Endothelial cell of hepatic sinusoid (primary cell): ENCODE measurements around the gene AIP.
"Not testable (repeated sequence)": the region's sequence is repeated elsewhere in the genome, so short reads cannot be mapped to it uniquely, and the experiment has no call there.

Source experiments
- in situ Hi-C: cut with HindIII; loops from 2 replicates; pipeline ENCODE4 v1.10.0; 2017; ENCODE audit warnings: low sequenced_read_pairs

The AIP gene

GRCh38 chr11:67468456-67468758, 14.4 kb upstream of the AIP start:
- in situ Hi-C loops = no loop called here

GRCh38 chr11:67468759-67469507, 13.9 kb upstream of the AIP start, which contains the start of gene TMEM134:
Gene TMEM134 (minus strand): TSS chr11:67469251. CDS start chr11:67469192, 59 bp downstream.
- in situ Hi-C loops = no loop called here

GRCh38 chr11:67469508-67469811, 13.4 kb upstream of the AIP start:
- in situ Hi-C loops = no loop called here

GRCh38 chr11:67470337-67471002, 12.4 kb upstream of the AIP start:
- in situ Hi-C loops = no loop called here

GRCh38 chr11:67472882-67473281, 9.9 kb upstream of the AIP start:
- in situ Hi-C loops = no loop called here

- in situ Hi-C loops = not testable (repeated sequence)
Measured at GRCh38 chr11:67476692-67477091, 6.1 kb upstream of the AIP start.

GRCh38 chr11:67477344-67478050, 5.3 kb upstream of the AIP start:
- in situ Hi-C loops = not testable (repeated sequence)

- in situ Hi-C loops = no loop called here
Measured at GRCh38 chr11:67482275-67482826, 475 bp upstream of the AIP start.

GRCh38 chr11:67483831-67484665, 1.2 kb downstream of the AIP start:
- in situ Hi-C loops = no loop called here

- in situ Hi-C loops = no loop called here
Measured at GRCh38 chr11:67484847-67485311, 2.1 kb downstream of the AIP start.

- in situ Hi-C loops = not testable (repeated sequence)
Measured at GRCh38 chr11:67485873-67486361, 3.1 kb downstream of the AIP start.

GRCh38 chr11:67486481-67487195, 3.8 kb downstream of the AIP start:
- in situ Hi-C loops = no loop called here

GRCh38 chr11:67489203-67489884, 6.5 kb downstream of the AIP start:
- in situ Hi-C loops = no loop called here

- in situ Hi-C loops = no loop called here
Measured at GRCh38 chr11:67489885-67490726, 7.3 kb downstream of the AIP start.

GRCh38 chr11:67490727-67491065, 7.9 kb downstream of the AIP start:
- in situ Hi-C loops = no loop called here

- in situ Hi-C loops = no loop called here
Measured at GRCh38 chr11:67491276-67492068, 8.6 kb downstream of the AIP start.

GRCh38 chr11:67492069-67492727, 9.4 kb downstream of the AIP start:
- in situ Hi-C loops = no loop called here
